Astrocyte of the spinal cord (primary cell): ENCODE results near the gene ARHGDIB.
A peak's percentile ranks its signal among the peaks of the same experiment; 100 is the strongest.

Experiments
- DNase-seq: peaks from one replicate; pipeline ENCODE4 v3.0.0; 2011; ENCODE audit warnings: low read depth, low spot score
- H3K4me3 ChIP-seq: 2 replicates; pipeline ENCODE4 v1.5.1; 2011; ENCODE audit warnings: low read depth, mild to moderate bottlenecking, low read length, moderate library complexity
- CTCF ChIP-seq: IDR thresholded peaks from 2 replicates; pipeline ENCODE4 v1.5.1; 2012; ENCODE audit warnings: low read depth, mild to moderate bottlenecking, low read length, inconsistent platforms
- in situ Hi-C: cut with HindIII; loops from 2 replicates; pipeline ENCODE4 v1.10.0; 2017; ENCODE audit warnings: low sequenced_read_pairs

Gene ARHGDIB

GRCh38 chr12:14902465-14902864 lies 58.9 kb downstream of the ARHGDIB start:
- H3K4me3 ChIP-seq = no peak overlapping the region
- in situ Hi-C loops = no loop called here
- TF ChIP-seq CTCF = no peak
- peak; percentile 9 for DNase-seq

GRCh38 chr12:14901228-14901562 lies 60.2 kb downstream of the ARHGDIB start:
- no peak overlapping the region for H3K4me3 ChIP-seq
- no peak for DNase-seq
- no peak for TF ChIP-seq CTCF
- in situ Hi-C loops = no loop called here

- TF ChIP-seq CTCF = no peak
- no peak overlapping the region for H3K4me3 ChIP-seq
- in situ Hi-C loops = no loop called here
- DNase-seq = no peak
Measured at GRCh38 chr12:14900521-14901227, 60.7 kb downstream of the ARHGDIB start.

GRCh38 chr12:14896521-14897169 lies 64.8 kb downstream of the ARHGDIB start:
- H3K4me3 ChIP-seq = no peak overlapping the region
- peak; percentile 32 for DNase-seq
- no peak for TF ChIP-seq CTCF
- in situ Hi-C loops = no loop called here

- no peak overlapping the region for H3K4me3 ChIP-seq
- no peak for DNase-seq
- TF ChIP-seq CTCF = no peak
- in situ Hi-C loops = no loop called here
Measured at GRCh38 chr12:14893506-14894250, 67.7 kb downstream of the ARHGDIB start.

- no peak overlapping the region for H3K4me3 ChIP-seq
- peak; percentile 11 for DNase-seq
- in situ Hi-C loops = no loop called here
Measured at GRCh38 chr12:14892726-14893505, 68.5 kb downstream of the ARHGDIB start.

More at GRCh38 chr12:14892726-14893505, 68.5 kb downstream of the ARHGDIB start:
- TF ChIP-seq CTCF = peak; percentile 2
